RWPE2 (cell line): Measurements from ENCODE around the gene GRAMD1B.

ENCODE experiments used
- ATAC-seq: fragments of 200-7000 bp; cut with Tn5 transposase; 3 replicates; pipeline ENCODE4 v1.9.1; 2021; ENCODE audit warnings: low read depth
- DNase-seq: peaks from one replicate; pipeline ENCODE4 v3.0.0-alpha.2; 2020; ENCODE audit warnings: low spot score
- H3K27ac ChIP-seq: fragments of 450-650 bp; 2 replicates; pipeline ENCODE4 v1.5.1; 2017; ENCODE audit warnings: mild to moderate bottlenecking; ENCODE audit not compliant: poor library complexity, severe bottlenecking
- H3K27me3 ChIP-seq: fragments of 250-450 bp; sonication (Bioruptor Pico); 2 replicates; pipeline ENCODE4 v1.5.1; 2021; ENCODE audit warnings: mild to moderate bottlenecking, moderate library complexity; ENCODE audit not compliant: insufficient read depth, poor library complexity, severe bottlenecking
- H3K36me3 ChIP-seq: fragments of 250-450 bp; sonication (Bioruptor Pico); 2 replicates; pipeline ENCODE4 v1.5.1; 2020; ENCODE audit warnings: low read depth, mild to moderate bottlenecking, moderate library complexity
- H3K4me1 ChIP-seq: fragments of 250-450 bp; sonication (Bioruptor Pico); 2 replicates; pipeline ENCODE4 v1.5.1; 2021; ENCODE audit warnings: mild to moderate bottlenecking, moderate library complexity; ENCODE audit not compliant: insufficient read depth, poor library complexity, severe bottlenecking
- H3K4me3 ChIP-seq: fragments of 250-450 bp; sonication (Bioruptor Pico); 2 replicates; pipeline ENCODE4 v1.5.1; 2021; ENCODE audit warnings: mild to moderate bottlenecking, moderate library complexity; ENCODE audit not compliant: severe bottlenecking
- H3K9me3 ChIP-seq: fragments of 250-450 bp; sonication (Bioruptor Pico); 2 replicates; pipeline ENCODE4 v1.5.1; 2021; ENCODE audit warnings: mild to moderate bottlenecking, moderate library complexity; ENCODE audit not compliant: severe bottlenecking
- CTCF ChIP-seq: fragments of 450-650 bp; IDR thresholded peaks from one replicate; pipeline ENCODE4 v1.5.1; 2017; ENCODE audit warnings: mild to moderate bottlenecking, moderate library complexity; ENCODE audit not compliant: poor library complexity, severe bottlenecking

Gene GRAMD1B

DNA sequence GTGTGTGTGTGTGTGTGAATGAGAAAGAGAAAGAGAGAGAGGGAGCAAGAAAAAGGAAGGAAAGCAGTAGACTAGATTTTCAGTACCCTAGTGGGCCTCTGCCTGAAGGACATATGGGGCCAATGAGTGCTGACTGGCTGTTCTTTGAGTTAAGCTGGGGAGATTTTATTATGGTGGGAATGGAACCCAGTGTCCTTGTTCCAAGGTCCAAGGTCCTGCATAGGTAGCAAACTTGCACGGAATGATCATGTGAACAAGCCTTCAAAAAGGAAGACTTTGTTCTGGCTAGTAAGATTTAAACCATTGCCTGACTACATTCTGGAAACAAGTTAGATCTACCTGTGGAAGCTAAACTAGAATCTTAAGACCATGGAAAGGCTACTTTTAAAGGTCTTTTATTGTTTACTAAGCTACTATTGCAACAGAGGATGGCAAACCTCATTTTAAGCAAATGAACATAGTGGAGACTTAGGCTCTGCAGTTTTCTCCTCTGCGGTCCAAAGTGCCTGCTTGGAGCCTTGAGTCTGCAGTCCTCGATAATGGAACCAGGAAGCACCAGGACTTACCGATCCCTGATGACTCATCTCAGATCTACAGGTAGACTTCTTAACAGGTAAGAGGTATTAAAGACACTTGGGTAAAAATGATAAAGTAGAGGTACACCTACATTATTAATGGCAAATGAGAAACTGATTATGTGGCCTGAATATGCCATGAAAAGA, 10.2 kb upstream of the GRAMD1B start:
- Histone ChIP-seq H3K27me3 (peaks cover 9% of the 10 kb centered on the region), H3K36me3 (no peaks in the 10 kb centered on the region), H3K9me3 (no peaks in the 10 kb centered on the region), H3K4me1 (no peaks in the 10 kb centered on the region), H3K27ac (no peak overlapping the region), H3K4me3 (no peak overlapping the region)
- no peak for ATAC-seq
- TF ChIP-seq CTCF: no peak
- DNase-seq: no peak

DNA sequence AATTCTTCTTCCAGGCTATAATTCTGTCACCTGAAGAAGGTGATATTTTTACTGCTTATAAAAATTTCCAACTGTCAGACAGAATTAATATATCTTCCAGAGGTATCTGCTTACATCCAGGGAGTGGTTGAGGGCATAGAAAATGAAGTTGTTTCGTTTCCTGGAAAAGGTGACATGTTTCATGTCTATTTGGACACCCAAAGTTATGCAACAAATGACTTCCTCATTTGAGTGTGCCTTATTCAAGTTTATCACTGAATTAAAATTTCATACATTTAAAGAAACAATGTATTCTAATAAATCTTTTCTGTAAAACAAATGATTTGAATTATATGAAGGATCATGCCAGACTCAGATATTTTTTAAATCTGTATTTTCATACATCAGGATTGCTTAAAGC, 8.5 kb upstream of the GRAMD1B start:
- ATAC-seq (no peak), DNase-seq (no peak)
- H3K9me3 ChIP-seq: no peaks in the 10 kb centered on the region
- peaks cover 9% of the 10 kb centered on the region for H3K27me3 ChIP-seq
- no peaks in the 10 kb centered on the region for H3K4me1 ChIP-seq
- no peak for TF ChIP-seq CTCF
- no peaks in the 10 kb centered on the region for H3K36me3 ChIP-seq
- H3K4me3 ChIP-seq: no peak overlapping the region
- H3K27ac ChIP-seq: no peak overlapping the region

DNA sequence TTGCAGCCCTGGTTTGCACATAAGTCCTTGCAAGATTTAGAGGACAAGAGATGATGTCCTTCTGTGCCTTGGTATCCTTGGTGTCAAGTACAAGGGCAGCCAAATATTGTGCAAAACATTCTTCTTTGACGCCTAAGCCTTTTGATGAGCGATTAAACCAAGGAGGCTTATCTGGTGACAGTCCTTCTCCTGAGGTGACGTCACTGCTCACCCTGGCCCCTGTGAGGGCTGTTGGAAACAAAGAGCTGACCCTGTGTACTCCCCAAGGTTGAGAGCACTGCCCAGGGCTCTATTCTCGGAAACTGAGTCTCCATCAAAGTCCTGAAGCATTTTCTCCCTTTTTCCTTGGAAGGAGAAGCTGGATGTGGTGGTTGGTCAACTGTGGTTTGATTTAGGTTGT, 4.7 kb upstream of the GRAMD1B start:
- DNase-seq: no peak
- H3K27me3 ChIP-seq: peaks cover 9% of the 10 kb centered on the region
- peaks cover 2% of the 10 kb centered on the region for H3K4me1 ChIP-seq
- no peak for TF ChIP-seq CTCF
- H3K36me3 ChIP-seq: no peaks in the 10 kb centered on the region
- no peak overlapping the region for H3K27ac ChIP-seq
- H3K4me3 ChIP-seq: no peak overlapping the region
- no peak for ATAC-seq
- no peaks in the 10 kb centered on the region for H3K9me3 ChIP-seq

GRCh38 chr11:123426789-123427188, 3.3 kb upstream of the GRAMD1B start:
- ATAC-seq (no peak), DNase-seq (no peak)
- H3K4me1 ChIP-seq: peaks cover 9% of the 10 kb centered on the region
- H3K27ac ChIP-seq: no peak overlapping the region
- H3K4me3 ChIP-seq: no peak overlapping the region
- TF ChIP-seq CTCF: no peak
- no peaks in the 10 kb centered on the region for H3K9me3 ChIP-seq
- peaks cover 9% of the 10 kb centered on the region for H3K27me3 ChIP-seq
- H3K36me3 ChIP-seq: no peaks in the 10 kb centered on the region

DNA sequence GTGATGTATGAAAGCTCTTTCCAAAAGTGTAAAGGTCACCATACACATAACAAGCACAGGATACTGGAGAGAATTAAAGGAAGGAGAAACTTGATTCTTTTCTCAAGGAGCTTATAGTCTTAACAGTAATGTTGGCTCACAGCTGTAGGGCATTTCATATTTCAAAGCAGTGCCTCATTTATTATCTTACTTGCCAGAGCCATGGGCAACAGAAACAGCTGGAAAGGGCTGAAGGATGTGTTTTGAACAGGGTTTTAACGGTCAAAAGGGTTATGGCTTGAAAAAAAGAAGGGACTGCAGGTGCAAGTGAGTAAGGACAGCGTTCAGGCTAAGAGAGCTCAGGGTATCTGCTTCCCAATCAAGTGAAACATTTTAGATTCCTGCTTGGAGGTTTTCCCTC, 2.7 kb upstream of the GRAMD1B start:
- ATAC-seq: no peak
- H3K4me1 ChIP-seq: peaks cover 11% of the 10 kb centered on the region
- H3K36me3 ChIP-seq: no peaks in the 10 kb centered on the region
- no peak overlapping the region for H3K27ac ChIP-seq
- peaks cover 9% of the 10 kb centered on the region for H3K27me3 ChIP-seq
- no peak for DNase-seq
- H3K9me3 ChIP-seq: no peaks in the 10 kb centered on the region
- no peak for TF ChIP-seq CTCF
- no peak overlapping the region for H3K4me3 ChIP-seq
